Transverse colon (tissue), 3 donors: Measurements from ENCODE around the gene PRDM12.

ENCODE experiments used
- EP300 ChIP-seq: sonication (generic); formaldehyde crosslinking; IDR thresholded peaks from one replicate; pipeline ENCODE4 v1.6.1; 2017; ENCODE audit warnings: antibody characterized with exemption, low read depth
- POLR2A ChIP-seq: fragments of 450-650 bp; IDR thresholded peaks from one replicate; pipeline ENCODE4 v1.6.1; 2016; ENCODE audit warnings: antibody characterized with exemption, mild to moderate bottlenecking, moderate library complexity
- TF ChIP-seq, protein P1 (sequence below), 5 experiments: fragments of 200-600 bp in 3 of 5; fragments of 450-650 bp in 2 of 5; sonication (generic) in 3 of 5; IDR thresholded peaks; 1 replicate in 2 of 5; 2 replicates in 3 of 5; pipeline ENCODE4 v1.5.1; 2016 to 2017; ENCODE audit warnings: antibody characterized with exemption in 5 of 5, inconsistent platforms in 3 of 5, mild to moderate bottlenecking in 2 of 5, moderate library complexity in 1 of 5

DNA sequence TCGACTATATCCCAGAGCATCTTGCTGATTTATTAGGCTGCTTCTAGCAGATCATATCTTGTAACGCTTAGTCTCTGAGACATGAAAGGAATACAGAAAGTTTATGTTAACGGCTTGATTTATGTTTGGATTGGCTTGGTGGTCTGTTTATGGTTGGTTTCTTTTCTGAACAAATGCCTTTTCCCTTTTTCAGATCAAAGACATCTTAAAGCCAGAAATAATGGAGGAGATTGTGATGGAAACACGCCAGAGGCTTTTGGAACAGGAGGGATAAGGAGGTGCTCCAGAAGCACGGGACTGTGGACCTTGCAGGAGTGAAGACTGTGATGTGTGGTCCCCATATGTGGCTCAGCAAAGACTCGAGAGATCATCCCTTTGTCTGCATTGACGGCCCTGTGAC is 39.1 kb downstream of the PRDM12 start:
- TF ChIP-seq POLR2A, result no peak
- no peak for TF ChIP-seq EP300
- TF ChIP-seq, protein P1, sequence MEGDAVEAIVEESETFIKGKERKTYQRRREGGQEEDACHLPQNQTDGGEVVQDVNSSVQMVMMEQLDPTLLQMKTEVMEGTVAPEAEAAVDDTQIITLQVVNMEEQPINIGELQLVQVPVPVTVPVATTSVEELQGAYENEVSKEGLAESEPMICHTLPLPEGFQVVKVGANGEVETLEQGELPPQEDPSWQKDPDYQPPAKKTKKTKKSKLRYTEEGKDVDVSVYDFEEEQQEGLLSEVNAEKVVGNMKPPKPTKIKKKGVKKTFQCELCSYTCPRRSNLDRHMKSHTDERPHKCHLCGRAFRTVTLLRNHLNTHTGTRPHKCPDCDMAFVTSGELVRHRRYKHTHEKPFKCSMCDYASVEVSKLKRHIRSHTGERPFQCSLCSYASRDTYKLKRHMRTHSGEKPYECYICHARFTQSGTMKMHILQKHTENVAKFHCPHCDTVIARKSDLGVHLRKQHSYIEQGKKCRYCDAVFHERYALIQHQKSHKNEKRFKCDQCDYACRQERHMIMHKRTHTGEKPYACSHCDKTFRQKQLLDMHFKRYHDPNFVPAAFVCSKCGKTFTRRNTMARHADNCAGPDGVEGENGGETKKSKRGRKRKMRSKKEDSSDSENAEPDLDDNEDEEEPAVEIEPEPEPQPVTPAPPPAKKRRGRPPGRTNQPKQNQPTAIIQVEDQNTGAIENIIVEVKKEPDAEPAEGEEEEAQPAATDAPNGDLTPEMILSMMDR (IDR thresholded peaks at IDR 0.05), result no peak
